HepG2 (cell line): ENCODE measurements around the gene TNFRSF1B. TPM values are rescaled to one million over a fixed set of nuclear protein-coding genes. Genes with fewer than 3 reads are reported as not detected.

Experiments used
- ATAC-seq: fragments of 200-7000 bp; cut with Tn5 transposase; 3 replicates; pipeline ENCODE4 v1.9.1; 2020; ENCODE audit warnings: mild to moderate bottlenecking, moderate library complexity
- BruUV-seq: library from RNA; stranded (reverse); fragments of 400-500 nt; replicated peaks from 2 replicates; lab custom pipeline; 2021; lab: Mats Ljungman, UMichigan
- CTCF ChIA-PET: fragments of 300-600 bp; formaldehyde crosslinking; extraction: SDS; loops from one replicate; lab custom pipeline; 2021; ENCODE audit warnings: low total read pairs, inconsistent platforms, low intra/inter-chr PET ratio; lab: Yijun Ruan, JAX
- POLR2A ChIA-PET: fragments of 350-600 bp; sonication (Branson Sonifier 250); formaldehyde crosslinking; loops from one replicate; lab custom pipeline; 2020; ENCODE audit warnings: antibody characterized with exemption, inconsistent platforms; lab: Yijun Ruan, JAX
- DNase-seq: peaks from one replicate; pipeline ENCODE4 v3.0.0-alpha.2; 2015; ENCODE audit warnings: low spot score
- FAIRE-seq: peaks from 3 replicates; lab custom pipeline; 2011; peaks lifted over from hg19 to GRCh38; lab: Jason Lieb, UNC
- H2AFZ ChIP-seq: one replicate; pipeline ENCODE4 v1.6.1; 2011; ENCODE audit warnings: low read length, inconsistent platforms
- H3K27ac ChIP-seq: fragments of 300-600 bp; 3 replicates; pipeline ENCODE4 v1.8.0; 2011; ENCODE audit warnings: mixed run types, mild to moderate bottlenecking, mixed read lengths, low read length, inconsistent platforms; ENCODE audit not compliant: insufficient read depth; ENCODE audit errors: extremely low read length
- H3K27me3 ChIP-seq, 2 experiments: fragments of 200-600 bp in 1 of 2; 2 replicates in 1 of 2; 3 replicates in 1 of 2; pipeline versions ENCODE4 v1.6.0 to v1.8.0; 2011; ENCODE audit warnings: low read length in 2 of 2, mild to moderate bottlenecking in 2 of 2, moderate library complexity in 2 of 2, inconsistent platforms in 1 of 2; ENCODE audit not compliant: insufficient read depth in 2 of 2, control insufficient read depth in 1 of 2
- H3K36me3 ChIP-seq, 2 experiments: fragments of 200-600 bp in 1 of 2; replicated peaks in 1 of 2; 2 replicates in 1 of 2; 3 replicates in 1 of 2; pipeline versions ENCODE4 v1.5.1 to v1.8.0; 2011; ENCODE audit warnings: low read length in 2 of 2, inconsistent platforms in 1 of 2; ENCODE audit not compliant: insufficient read depth in 2 of 2, control insufficient read depth in 1 of 2
- H3K4me1 ChIP-seq: 2 replicates; pipeline ENCODE4 v1.5.1; 2012; ENCODE audit warnings: low read length, inconsistent platforms; ENCODE audit not compliant: insufficient read depth
- H3K4me2 ChIP-seq: 2 replicates; pipeline ENCODE4 v1.6.0; 2011; ENCODE audit warnings: low read depth, low read length, inconsistent platforms
- H3K4me3 ChIP-seq, 3 experiments: fragments of 200-600 bp in 1 of 3; sonication (generic), shearing (Covaris generic) in 1 of 3; replicated peaks in 1 of 3; 2 replicates each; pipeline ENCODE4 v1.5.1; 2011 to 2016; ENCODE audit warnings: low read length in 3 of 3, inconsistent platforms in 2 of 3, low read depth in 2 of 3, mild to moderate bottlenecking in 2 of 3, control low read depth in 1 of 3, mixed read lengths in 1 of 3; ENCODE audit not compliant: insufficient read depth in 1 of 3
- H3K79me2 ChIP-seq: one replicate; pipeline ENCODE4 v1.6.1; 2011; ENCODE audit warnings: low read length, inconsistent platforms; ENCODE audit not compliant: insufficient read depth
- H3K9ac ChIP-seq: 2 replicates; pipeline ENCODE4 v1.6.0; 2011; ENCODE audit warnings: mild to moderate bottlenecking, low read depth, low read length, inconsistent platforms; ENCODE audit not compliant: insufficient read depth
- H3K9me3 ChIP-seq: 2 replicates; pipeline ENCODE4 v1.5.1; 2012; ENCODE audit warnings: mild to moderate bottlenecking, low read length
- H4K20me1 ChIP-seq: 2 replicates; pipeline ENCODE4 v1.6.0; 2011; ENCODE audit warnings: inconsistent platforms, mild to moderate bottlenecking, low read length, moderate library complexity; ENCODE audit not compliant: insufficient read depth
- AGO2 ChIP-seq: fragments of 200-400 bp; formaldehyde crosslinking; optimal IDR thresholded peaks from 2 replicates; pipeline ENCODE3; 2017; ENCODE audit warnings: mild to moderate bottlenecking, low read depth, low read length, moderate library complexity
- ASH2L ChIP-seq: fragments of 300-600, 200-600 bp; sonication (generic); IDR thresholded peaks from 2 replicates; pipeline ENCODE4 v1.7.0; 2017; ENCODE audit warnings: low read depth, mild to moderate bottlenecking, moderate library complexity, mixed read lengths, low read length; ENCODE audit not compliant: insufficient read length
- CBX1 ChIP-seq: IDR thresholded peaks from one replicate; pipeline ENCODE4 v1.6.1; 2016; ENCODE audit warnings: antibody characterized with exemption, low read depth
- DNMT1 ChIP-seq: sonication (generic); formaldehyde crosslinking; IDR thresholded peaks from 2 replicates; pipeline ENCODE4 v1.5.1; 2020; ENCODE audit warnings: mild to moderate bottlenecking, missing genetic modification reagents
- FOXA1 ChIP-seq, 2 experiments: fragments of 450-650 bp in 1 of 2; sonication (generic) in 1 of 2; formaldehyde crosslinking in 1 of 2; IDR thresholded peaks; 2 replicates each; pipeline versions ENCODE4 v1.4.0 to v1.6.1; 2016 to 2020; ENCODE audit warnings: missing genetic modification reagents in 1 of 2
- HOXA7 ChIP-seq: sonication (generic); formaldehyde crosslinking; IDR thresholded peaks from 2 replicates; pipeline ENCODE4 v1.8.1; 2022; ENCODE audit warnings: mild to moderate bottlenecking, missing genetic modification reagents, moderate library complexity
- KLF15 ChIP-seq: sonication (generic); formaldehyde crosslinking; IDR thresholded peaks from 2 replicates; pipeline ENCODE4 v1.8.1; 2023; ENCODE audit warnings: borderline replicate concordance, mild to moderate bottlenecking, inconsistent platforms, missing genetic modification reagents, mixed read lengths
- MIER2 ChIP-seq: IDR thresholded peaks from 2 replicates; pipeline ENCODE4 v1.6.1; 2016; ENCODE audit warnings: missing biosample characterization, missing genetic modification reagents
- PBX3 ChIP-seq: sonication (generic); formaldehyde crosslinking; IDR thresholded peaks from 2 replicates; pipeline ENCODE4 v1.8.1; 2023; ENCODE audit warnings: missing genetic modification reagents, inconsistent platforms, borderline replicate concordance
- ZMAT5 ChIP-seq: sonication (generic); formaldehyde crosslinking; IDR thresholded peaks from 2 replicates; pipeline ENCODE4 v1.5.0; 2020; ENCODE audit warnings: mild to moderate bottlenecking, low read depth, missing genetic modification reagents, borderline replicate concordance
- ZNF292 ChIP-seq: sonication (generic); formaldehyde crosslinking; IDR thresholded peaks from 2 replicates; pipeline ENCODE4 v1.8.1; 2022; ENCODE audit warnings: mild to moderate bottlenecking, low read depth, missing genetic modification reagents, borderline replicate concordance
- ZNF33B ChIP-seq: sonication (generic); formaldehyde crosslinking; IDR thresholded peaks from 2 replicates; pipeline ENCODE4 v1.5.1; 2020; ENCODE audit warnings: mild to moderate bottlenecking, missing genetic modification reagents
- ZNF430 ChIP-seq: sonication (generic); formaldehyde crosslinking; IDR thresholded peaks from 2 replicates; pipeline ENCODE4 v1.9.0; 2021; ENCODE audit warnings: mild to moderate bottlenecking, missing genetic modification reagents
- ZNF431 ChIP-seq: sonication (generic); formaldehyde crosslinking; IDR thresholded peaks from 2 replicates; pipeline ENCODE4 v1.9.0; 2022; ENCODE audit warnings: missing genetic modification reagents, low read depth, mild to moderate bottlenecking, borderline replicate concordance
- ZNF780A ChIP-seq: sonication (generic); formaldehyde crosslinking; IDR thresholded peaks from 2 replicates; pipeline ENCODE4 v1.8.0; 2022; ENCODE audit warnings: mild to moderate bottlenecking, missing genetic modification reagents, moderate library complexity
- WGBS: methylation state at CpG from one replicate; pipeline ENCODE4 v1.1.6; 2017; ENCODE audit warnings: low lambda C conversion rate; 5-methylcytosine and 5-hydroxymethylcytosine counted together
- in situ Hi-C: cut with HindIII; loops from 2 replicates; pipeline ENCODE4 v1.10.0; 2017; ENCODE audit warnings: low pct_unique_long_range_greater_than_20kb; ENCODE audit not compliant: extremely low pct_ligation_motif_present
- intact Hi-C: fragments of 100-400 bp; cut with micrococcal nuclease; formaldehyde crosslinking; loops from one replicate; pipeline ENCODE4 v1.10.0; 2022; ENCODE audit not compliant: unreplicated experiment
- polyA plus RNA-seq, 8 experiments: library from polyadenylated mRNA; depleted of rRNA in 3 of 8; stranded (reverse) in 7 of 8; unstranded in 1 of 8; fragments of >200 nt; fragmentation: Illumina TruSeq in 4 of 8; extraction: Trizol in 4 of 8; gene quantifications; 2 replicates each; pipeline versions ENCODE4 v1.2.1 to v1.2.3, GENCODE V29; 2011 to 2016; ENCODE audit warnings: low read depth in 4 of 8, missing spikeins in 1 of 8, mixed read lengths in 1 of 8; ENCODE audit not compliant: insufficient read depth in 1 of 8
- total RNA-seq, 5 experiments: library from RNA; depleted of rRNA; stranded (reverse); fragments of >200 nt; fragmentation: Illumina TruSeq; extraction: Trizol; gene quantifications; 2 replicates each; pipeline ENCODE4 v1.2.3, GENCODE V29; 2016; ENCODE audit warnings: low read depth in 1 of 5

The TNFRSF1B gene
- total and polyA plus RNA-seq, 2 of the 13 experiments (the other 11 are each of a cell fraction or from before 2014, with no cell fraction given): 0.04 to 0.11 TPM

- intact Hi-C loops (no loop called here), in situ Hi-C loops (no loop called here)
- H3K9me3 ChIP-seq: no peaks in the 10 kb centered on the region
- DNase-seq: no peak
- POLR2A ChIA-PET: no interaction called here
- no peaks in the 10 kb centered on the region for H3K36me3 ChIP-seq
- peaks cover 0 to 9% of the 10 kb centered on the region in 2 experiments; a peak in 3 of 5 replicates for H3K27me3 ChIP-seq
- H3K79me2 ChIP-seq: no peaks in the 10 kb centered on the region
- H2AFZ ChIP-seq: no peak overlapping the region
- ATAC-seq: no peak
- no peak overlapping the region for H3K27ac ChIP-seq
- BruUV-seq: no TSS peak
- 35% methylated on average over 3 of the region's 6 CpGs for WGBS
- no peak overlapping the region for H3K4me3 ChIP-seq
- H3K9ac ChIP-seq: no peak overlapping the region
- no peak overlapping the region for H3K4me2 ChIP-seq
- H3K4me1 ChIP-seq: peaks cover 28% of the 10 kb centered on the region
- CTCF ChIA-PET: no interaction called here
- no peaks in the 10 kb centered on the region for H4K20me1 ChIP-seq
- FAIRE-seq: no peak
- no peak for TF ChIP-seq AGO2
- no peak for TF ChIP-seq DNMT1 (CRISPR knock-in tag)
- no peak for TF ChIP-seq ZNF430
- no peak for TF ChIP-seq PBX3
- no peak for TF ChIP-seq ZNF292 (CRISPR knock-in tag)
- no peak for TF ChIP-seq KLF15 (CRISPR knock-in tag)
- no peak for TF ChIP-seq ZNF431 (CRISPR knock-in tag)
- no peak for TF ChIP-seq ASH2L
- TF ChIP-seq ZNF780A: no peak
- TF ChIP-seq HOXA7: no peak
- no peak for TF ChIP-seq FOXA1 (IDR thresholded peaks at IDR 0.05)
- no peak for TF ChIP-seq FOXA1 (CRISPR knock-in tag; IDR thresholded peaks at IDR 0.05)
- no peak for TF ChIP-seq ZNF33B
- TF ChIP-seq ZMAT5 (CRISPR knock-in tag): no peak
- TF ChIP-seq CBX1: no peak
- TF ChIP-seq MIER2 (CRISPR knock-in tag): no peak
Observed at GRCh38 chr1:12149791-12150175, 17.0 kb upstream of the TNFRSF1B start.
